ENCODE data around the gene CEP250. TPM values are rescaled to one million over a fixed set of nuclear protein-coding genes. Genes with fewer than 3 reads are reported as not detected.
"Not testable (repeated sequence)": the region's sequence is repeated elsewhere in the genome, so short reads cannot be mapped to it uniquely, and the experiment has no call there.

Gene CEP250
- polyA plus RNA-seq, 1 experiment, result 7.9 TPM

GRCh38 chr20:35517125-35517524, 61.7 kb downstream of the CEP250 start:
- no peak for DNase-seq (ENCODE audit: low read depth)
- Histone ChIP-seq H3K36me3 (ENCODE audit: control insufficient read depth, insufficient read depth, low read length) (peaks cover 6% of the 10 kb centered on the region), H3K4me3 (ENCODE audit: low read depth, low read length) (no peak overlapping the region), H3K27me3 (ENCODE audit: control insufficient read depth, insufficient read depth, low read length) (no peaks in the 10 kb centered on the region)
- ChIA-PET CTCF (interaction anchor here (0.8 to 1.2 kb wide), 4 partner anchors 11 to 87 kb away, joined by 3 read pairs; partner anchors contain the start of genes C20orf173 and GDF5), POLR2A (no interaction called here)
- TF ChIP-seq, protein P1, sequence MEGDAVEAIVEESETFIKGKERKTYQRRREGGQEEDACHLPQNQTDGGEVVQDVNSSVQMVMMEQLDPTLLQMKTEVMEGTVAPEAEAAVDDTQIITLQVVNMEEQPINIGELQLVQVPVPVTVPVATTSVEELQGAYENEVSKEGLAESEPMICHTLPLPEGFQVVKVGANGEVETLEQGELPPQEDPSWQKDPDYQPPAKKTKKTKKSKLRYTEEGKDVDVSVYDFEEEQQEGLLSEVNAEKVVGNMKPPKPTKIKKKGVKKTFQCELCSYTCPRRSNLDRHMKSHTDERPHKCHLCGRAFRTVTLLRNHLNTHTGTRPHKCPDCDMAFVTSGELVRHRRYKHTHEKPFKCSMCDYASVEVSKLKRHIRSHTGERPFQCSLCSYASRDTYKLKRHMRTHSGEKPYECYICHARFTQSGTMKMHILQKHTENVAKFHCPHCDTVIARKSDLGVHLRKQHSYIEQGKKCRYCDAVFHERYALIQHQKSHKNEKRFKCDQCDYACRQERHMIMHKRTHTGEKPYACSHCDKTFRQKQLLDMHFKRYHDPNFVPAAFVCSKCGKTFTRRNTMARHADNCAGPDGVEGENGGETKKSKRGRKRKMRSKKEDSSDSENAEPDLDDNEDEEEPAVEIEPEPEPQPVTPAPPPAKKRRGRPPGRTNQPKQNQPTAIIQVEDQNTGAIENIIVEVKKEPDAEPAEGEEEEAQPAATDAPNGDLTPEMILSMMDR (IDR thresholded peaks at IDR 0.05; ENCODE audit: insufficient read depth, low read depth, low read length), result no peak

DNA sequence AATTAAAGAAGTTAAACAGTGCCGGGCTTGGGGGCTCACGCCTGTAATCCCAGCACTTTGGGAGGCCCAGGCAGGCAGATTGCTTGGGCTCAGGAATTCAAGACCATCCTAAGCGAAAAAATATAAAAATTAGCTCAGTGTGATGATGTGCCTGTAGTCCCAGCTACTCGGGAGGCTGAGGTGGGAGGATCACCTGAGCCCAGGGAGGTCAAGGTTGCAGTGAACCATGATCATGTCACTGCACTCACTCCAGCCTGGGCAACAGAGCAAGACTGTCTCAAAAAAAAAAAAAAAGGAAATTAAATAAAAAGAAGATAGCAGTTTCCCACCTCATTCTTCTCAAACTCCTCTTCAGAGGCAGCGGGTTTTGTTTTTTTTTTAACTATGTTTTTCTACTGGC, 62.4 kb downstream of the CEP250 start:
- CTCF ChIA-PET, result interaction anchor here (0.8 to 1.2 kb wide), 2 partner anchors 12 to 79 kb away, joined by 3 read pairs; partner anchors contain the start of genes C20orf173 and GDF5
- H3K4me3 ChIP-seq (ENCODE audit: low read depth, low read length); POLR2A ChIA-PET; H3K27me3 ChIP-seq (ENCODE audit: control insufficient read depth, insufficient read depth, low read length); H3K36me3 ChIP-seq (ENCODE audit: control insufficient read depth, insufficient read depth, low read length); DNase-seq (ENCODE audit: low read depth): not testable (repeated sequence)

DNA sequence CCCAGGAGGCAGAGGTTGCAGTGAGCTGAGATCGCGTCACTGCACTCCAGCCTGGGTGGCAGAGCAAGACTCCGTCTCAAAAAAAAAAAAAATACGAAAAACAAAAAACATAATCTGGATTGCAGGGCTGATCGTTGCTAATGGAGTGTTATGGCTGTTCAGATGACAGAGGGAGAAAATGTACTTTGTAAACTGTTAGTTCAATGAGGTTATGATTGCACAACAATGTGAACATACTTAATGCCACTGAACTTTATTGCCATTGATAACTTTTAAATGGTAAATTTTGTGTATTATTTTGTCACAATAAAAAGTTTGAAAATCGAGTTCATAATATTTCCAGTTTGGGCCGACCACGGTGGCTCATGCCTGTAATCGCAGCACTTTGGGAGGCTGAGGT, 63.6 kb downstream of the CEP250 start:
- no peak for DNase-seq (ENCODE audit: low read depth)

GRCh38 chr20:35523298-35523888, 68.0 kb downstream of the CEP250 start:
- H3K4me3 ChIP-seq (ENCODE audit: low read depth, low read length), result no peak overlapping the region
- no peak for DNase-seq (ENCODE audit: low read depth)
- ChIA-PET POLR2A (no interaction called here), CTCF (interaction anchor here (0.6 to 1.0 kb wide), 2 partner anchors 25 to 219 kb away, joined by 3 read pairs; no protein-coding TSS in a partner anchor)
- no peaks in the 10 kb centered on the region for H3K36me3 ChIP-seq (ENCODE audit: control insufficient read depth, insufficient read depth, low read length)
- TF ChIP-seq, protein P1 (IDR thresholded peaks at IDR 0.05; ENCODE audit: insufficient read depth, low read depth, low read length), result peak; percentile 61
- H3K27me3 ChIP-seq (ENCODE audit: control insufficient read depth, insufficient read depth, low read length), result peaks cover 1% of the 10 kb centered on the region

More for the DNA sequence above, 63.6 kb downstream of the CEP250 start:
- Histone ChIP-seq H3K4me3 (ENCODE audit: low read depth, low read length) (no peak overlapping the region), H3K36me3 (ENCODE audit: control insufficient read depth, insufficient read depth, low read length) (peaks cover 2% of the 10 kb centered on the region), H3K27me3 (ENCODE audit: control insufficient read depth, insufficient read depth, low read length) (peaks cover 1% of the 10 kb centered on the region; the same call in 1 of the 2 replicates)
- CTCF ChIA-PET, result no interaction called here
- POLR2A ChIA-PET, result no interaction called here
- TF ChIP-seq, protein P1 (IDR thresholded peaks at IDR 0.05; ENCODE audit: insufficient read depth, low read depth, low read length), result no peak

GRCh38 chr20:35525639-35526038, 70.2 kb downstream of the CEP250 start:
- CTCF ChIA-PET, result no interaction called here
- TF ChIP-seq, protein P1 (IDR thresholded peaks at IDR 0.05; ENCODE audit: insufficient read depth, low read depth, low read length), result no peak
- POLR2A ChIA-PET, result no interaction called here
- DNase-seq (ENCODE audit: low read depth), result no peak
- Histone ChIP-seq H3K27me3 (ENCODE audit: control insufficient read depth, insufficient read depth, low read length) (peaks cover 1% of the 10 kb centered on the region), H3K36me3 (ENCODE audit: control insufficient read depth, insufficient read depth, low read length) (no peaks in the 10 kb centered on the region), H3K4me3 (ENCODE audit: low read depth, low read length) (no peak overlapping the region)
